Raji (cell line): Measurements from ENCODE around the gene NIT1.

ENCODE experiments used
- POLR2A ChIP-seq: IDR thresholded peaks from 2 replicates; pipeline ENCODE4 v1.6.1; 2011; ENCODE audit warnings: low read depth, low read length, control low read depth; ENCODE audit not compliant: insufficient read depth

The NIT1 gene, protein sequence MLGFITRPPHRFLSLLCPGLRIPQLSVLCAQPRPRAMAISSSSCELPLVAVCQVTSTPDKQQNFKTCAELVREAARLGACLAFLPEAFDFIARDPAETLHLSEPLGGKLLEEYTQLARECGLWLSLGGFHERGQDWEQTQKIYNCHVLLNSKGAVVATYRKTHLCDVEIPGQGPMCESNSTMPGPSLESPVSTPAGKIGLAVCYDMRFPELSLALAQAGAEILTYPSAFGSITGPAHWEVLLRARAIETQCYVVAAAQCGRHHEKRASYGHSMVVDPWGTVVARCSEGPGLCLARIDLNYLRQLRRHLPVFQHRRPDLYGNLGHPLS

DNA sequence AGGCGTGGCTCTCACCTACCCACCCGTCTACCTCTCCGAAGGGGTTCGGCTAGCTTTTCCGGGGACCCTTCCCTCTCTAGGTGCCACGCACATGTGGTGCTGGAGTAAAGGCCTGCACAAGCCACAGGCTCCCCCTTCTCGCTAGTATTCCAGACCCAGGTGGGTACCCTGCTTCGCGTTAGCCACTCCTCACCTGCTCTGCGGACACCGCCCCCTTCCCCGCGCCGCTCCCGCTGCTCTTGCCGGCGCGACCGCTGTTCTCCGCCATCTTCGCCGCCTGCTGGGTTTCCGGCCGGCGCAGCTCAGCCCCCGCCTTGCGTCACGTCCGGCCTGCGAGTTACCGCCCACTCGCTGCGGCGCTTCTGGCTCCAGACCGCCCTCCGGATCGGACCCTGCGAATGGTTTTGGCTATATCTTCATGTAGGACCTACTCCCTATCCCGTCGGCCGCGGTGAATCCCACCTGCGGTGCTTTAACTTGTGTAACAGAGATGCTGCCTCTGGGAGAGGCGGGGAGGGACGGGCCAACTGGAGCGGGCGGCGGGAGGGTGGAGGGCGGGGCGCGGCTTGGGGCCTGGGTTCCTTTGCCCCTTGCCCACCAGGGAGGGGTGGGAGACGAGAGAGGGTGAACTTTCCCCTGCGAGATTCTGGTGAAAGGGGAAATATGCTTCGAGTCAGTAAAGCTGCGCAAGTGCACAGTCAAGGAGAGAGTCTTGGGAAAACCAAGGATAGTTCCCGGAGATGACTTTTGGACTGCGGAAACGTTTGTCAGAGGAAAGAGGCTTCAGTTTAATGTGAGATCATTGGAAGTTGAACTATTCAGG, at the start of gene NIT1, which contains the start of gene PFDN2:
Gene NIT1, plus strand, starts transcription at position 347 of the 823 bp plus-strand sequence. Its CDS starts 72 bp downstream, at position 419.
Gene PFDN2, minus strand, starts transcription at position 279 of the 823 bp plus-strand sequence. Its CDS starts 11 bp downstream, at position 268.
- peak; percentile 95 for TF ChIP-seq POLR2A

DNA sequence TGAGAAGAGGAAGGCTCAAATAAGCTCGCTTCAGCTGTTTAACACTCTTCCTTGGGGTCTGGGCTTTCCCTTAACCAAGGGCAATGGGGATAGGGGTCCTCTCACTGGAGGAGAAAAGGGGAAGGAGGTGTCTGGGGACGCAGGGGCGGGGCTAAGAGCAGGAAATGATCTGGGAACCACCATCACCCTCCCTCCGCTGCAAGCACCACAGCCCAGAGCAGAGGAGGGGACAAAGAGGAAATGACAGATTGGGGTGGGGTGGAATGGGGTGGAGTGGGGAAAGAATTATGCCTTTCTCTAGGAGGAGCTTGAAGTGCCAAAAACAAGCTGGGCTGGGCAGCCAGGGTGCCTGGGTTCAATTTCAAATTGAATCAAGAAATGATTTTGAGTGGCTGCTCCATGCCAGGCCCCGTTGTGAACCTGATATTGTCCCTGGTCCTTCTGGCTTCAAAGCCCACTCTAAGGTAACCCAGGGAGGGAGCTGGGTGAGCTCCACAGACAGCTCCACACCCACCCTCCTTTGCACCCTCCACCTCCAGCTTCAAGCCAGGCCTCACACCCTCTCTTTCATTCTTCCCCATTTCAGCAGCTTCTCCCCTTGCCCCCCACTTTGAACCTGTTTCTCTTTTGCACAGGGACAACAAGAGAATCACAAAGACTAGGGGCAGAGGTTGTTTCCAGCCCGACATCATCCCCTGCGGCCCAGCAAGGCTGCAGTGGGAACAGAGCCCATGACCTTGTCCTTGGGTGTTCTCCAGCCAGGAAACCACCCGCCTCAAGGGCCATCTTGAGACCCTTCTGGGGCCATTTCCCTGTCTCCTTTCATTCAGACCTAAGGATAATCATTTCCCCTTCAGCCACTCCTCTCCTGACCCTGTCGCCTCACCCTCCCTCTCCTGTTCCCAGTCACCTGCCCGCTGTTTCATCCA, 49.3 kb upstream of the NIT1 start:
- TF ChIP-seq POLR2A, result peak; percentile 52

DNA sequence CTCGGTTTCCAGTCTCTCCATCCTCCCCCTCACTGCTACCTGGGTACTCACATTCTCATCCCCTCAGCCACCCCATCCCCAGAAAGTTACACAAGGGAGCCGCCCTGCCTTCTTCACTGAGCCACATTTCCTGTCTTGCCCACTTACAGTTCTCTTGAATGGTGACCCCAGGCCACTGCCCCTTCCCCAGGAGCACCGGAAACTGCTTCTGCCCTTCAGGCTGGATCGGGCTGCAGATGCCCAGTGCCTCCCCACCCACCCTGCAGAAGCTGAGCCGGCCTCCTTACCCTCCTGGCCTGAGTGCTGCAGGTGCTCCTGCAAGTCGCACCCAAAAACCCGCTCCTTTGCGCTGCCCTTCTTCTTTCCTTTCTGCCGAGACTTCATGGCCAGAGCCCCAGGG, 48.7 kb upstream of the NIT1 start:
- no peak for TF ChIP-seq POLR2A

DNA sequence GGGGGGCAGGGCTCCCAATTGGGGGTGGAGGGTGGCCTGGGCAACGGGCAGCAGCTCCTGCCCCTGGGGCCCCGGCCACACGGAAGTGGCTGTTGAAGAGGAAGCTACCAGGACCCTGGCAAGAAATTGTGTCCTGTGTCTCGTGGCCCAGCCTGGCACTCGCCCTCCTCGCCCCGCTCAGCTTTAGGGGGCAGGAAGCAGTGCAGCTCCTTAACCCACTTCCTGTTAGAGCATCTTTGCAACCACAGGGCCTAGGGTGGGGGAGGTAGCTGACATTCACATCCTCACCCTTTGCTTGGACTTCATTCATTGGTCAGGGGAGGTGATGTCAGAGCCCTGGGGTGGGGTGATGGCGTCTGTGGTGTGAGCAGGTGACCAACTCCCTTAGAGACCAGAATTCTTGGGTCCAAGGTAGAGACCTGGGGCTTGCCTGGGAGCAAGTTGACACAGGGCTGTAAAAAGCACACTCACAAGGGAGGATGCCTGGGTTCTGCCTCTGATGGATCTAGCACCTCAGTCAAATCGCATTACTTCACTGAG, 48.1 kb upstream of the NIT1 start, which contains the start of gene ARHGAP30:
Gene ARHGAP30, minus strand, starts transcription at position 161 of the 540 bp plus-strand sequence. CDS start 267 bp downstream, outside the sequence.
- peak; percentile 96 for TF ChIP-seq POLR2A

DNA sequence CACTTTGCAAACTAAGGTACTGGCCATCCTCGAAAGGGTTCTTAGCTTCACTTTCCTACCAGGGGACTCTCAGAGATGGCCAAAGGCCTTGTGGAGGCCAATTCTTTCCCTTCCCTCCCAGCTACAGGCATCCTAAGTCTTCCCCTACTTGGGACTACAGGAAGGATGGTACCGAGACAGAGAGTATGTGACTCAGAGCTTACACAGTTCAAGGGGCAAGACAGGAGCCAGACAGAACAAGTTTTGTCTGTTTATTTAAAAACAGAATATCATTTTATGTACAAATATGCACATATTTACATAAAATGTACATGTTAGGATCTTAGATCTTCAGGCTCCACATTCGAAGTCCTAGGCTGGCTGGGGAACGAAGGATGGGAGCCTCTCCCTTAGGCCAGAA, 47.1 kb upstream of the NIT1 start:
- TF ChIP-seq POLR2A, result no peak

DNA sequence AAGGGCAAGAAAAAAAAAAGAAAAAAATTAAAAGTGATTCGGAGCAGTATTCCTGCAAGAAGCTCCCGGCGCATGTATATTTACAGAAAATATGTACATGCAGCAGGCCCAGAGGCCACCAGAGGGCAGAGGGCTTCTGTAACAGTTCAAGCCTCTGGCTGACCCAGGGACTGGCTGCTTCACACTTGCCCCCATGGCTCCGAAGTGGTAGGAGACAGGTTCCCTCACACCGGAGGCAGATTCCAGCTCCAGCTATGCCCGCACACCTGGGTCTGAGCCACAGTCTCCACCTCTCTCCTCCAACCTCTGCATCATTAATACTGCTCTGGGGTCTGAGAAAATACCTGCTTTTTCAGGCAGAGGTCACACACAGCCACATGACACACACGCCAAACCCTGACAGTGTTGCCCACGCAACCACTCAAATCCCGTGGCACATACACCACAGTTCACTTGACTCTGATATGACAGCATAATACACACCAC, 46.0 kb upstream of the NIT1 start:
- TF ChIP-seq POLR2A, result no peak

DNA sequence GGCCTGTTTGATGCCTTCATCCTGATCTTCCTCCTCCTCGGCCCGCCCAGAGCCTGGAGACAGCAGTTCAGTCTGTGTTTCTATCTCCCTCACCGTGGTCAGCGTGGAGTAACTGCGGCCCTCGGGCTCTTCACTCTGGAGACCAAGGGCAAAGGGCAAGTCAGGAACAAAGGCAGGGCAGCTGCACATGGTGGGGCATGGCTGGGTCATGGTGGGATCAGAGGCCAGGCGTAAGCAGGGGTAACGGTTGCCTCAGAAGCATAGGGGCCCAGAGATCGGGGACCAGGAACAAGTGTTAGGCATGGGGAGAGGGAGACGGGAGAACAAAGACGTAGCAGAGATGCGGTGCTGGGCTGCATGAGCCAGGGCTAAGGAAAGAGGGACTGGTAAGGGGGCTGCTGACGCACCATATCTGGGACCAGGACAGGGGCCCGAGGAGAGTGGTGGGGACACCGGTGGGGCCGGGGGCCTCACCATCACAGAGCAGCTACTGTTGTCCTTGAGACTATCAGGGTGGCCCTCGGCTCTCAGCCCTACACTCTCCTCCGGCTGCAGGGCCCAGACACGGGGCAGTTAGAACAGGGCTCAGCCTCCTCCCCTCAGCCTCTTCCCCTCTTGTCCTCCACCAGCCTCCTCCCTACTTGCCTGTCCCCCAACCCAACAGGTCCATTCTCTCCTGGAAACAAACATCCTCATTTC, 45.0 kb upstream of the NIT1 start:
- TF ChIP-seq POLR2A, result no peak

DNA sequence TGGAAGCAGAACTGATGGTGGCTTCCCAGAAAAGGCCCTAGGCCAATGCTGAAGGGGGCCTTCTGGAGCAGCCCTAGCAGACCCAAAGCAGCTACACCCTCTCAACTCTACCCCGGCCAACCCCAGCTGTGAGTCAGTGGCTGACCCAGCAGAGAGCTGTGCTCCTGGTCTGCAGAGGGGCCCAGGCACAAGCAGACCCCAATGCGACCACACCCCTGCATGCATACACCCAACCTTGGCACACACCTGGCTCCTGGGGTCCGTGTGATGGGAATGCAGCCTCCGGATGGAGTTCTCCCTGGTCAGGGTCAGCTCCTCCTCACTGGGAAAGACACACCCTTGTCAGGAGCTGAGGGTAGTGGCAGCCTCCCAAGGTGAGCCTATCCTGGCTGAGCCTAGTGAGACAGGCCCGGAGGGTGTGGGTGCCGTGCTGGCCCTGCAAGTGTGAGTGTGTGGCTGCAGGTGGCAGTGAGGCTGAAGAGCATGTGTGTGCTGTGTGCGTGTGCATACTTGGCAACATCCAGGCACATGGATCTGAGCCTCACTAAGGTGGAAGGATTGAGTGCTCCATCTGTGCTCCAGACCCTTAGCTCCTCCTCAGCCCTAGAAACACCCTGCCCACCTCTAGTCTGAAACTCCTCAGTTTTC, 44.3 kb upstream of the NIT1 start:
- TF ChIP-seq POLR2A, result no peak

DNA sequence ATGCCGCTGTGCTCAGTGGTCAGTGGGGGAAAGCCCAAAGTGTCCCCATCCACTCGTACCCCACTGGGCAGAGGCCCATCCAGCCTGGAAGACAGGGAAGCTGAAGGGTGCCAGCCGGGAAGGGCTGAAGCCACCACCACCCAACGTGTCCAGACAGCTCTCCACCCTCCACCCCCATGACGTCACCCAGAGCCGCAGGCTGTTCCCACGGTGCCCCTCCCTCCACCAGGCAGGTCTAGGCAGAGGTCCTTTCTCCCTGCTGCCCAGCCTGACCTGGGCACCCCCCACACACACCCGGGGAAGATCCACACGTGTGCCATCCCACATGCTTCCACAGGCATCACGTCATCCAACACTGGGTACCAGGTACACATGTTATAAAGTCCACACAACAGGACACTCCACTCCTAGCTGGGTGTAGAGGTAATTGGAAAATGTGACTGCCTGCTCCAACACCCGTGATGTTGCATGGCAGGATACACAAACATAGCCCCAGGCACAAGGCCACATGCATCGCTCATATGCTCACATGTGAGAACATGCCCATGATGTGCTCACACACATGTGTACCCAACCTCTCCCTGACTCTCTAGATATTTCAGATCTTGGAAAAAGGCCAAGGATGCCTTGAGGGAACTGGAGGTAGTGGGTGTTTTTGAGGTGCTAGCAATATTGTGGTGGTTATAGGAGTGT, 43.1 kb upstream of the NIT1 start:
- no peak for TF ChIP-seq POLR2A

DNA sequence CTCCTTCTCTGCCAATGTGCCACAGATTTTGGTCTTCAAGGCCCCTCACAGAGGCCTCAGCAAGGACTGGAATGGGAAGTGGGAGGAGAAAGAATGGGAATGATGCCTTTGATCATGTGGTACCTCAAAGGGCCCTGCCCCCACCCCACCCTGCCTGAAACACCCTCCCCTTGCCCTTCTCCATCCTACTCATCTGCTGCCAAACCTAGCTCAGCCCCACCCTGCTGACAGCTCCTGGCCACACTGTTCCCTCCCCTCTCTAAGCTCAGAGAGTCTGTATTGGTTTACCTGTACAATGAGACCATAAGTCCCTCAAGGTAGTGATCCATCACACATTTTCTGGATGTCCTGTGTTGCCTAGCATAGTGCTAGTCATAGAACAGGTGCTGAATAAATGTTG, 41.5 kb upstream of the NIT1 start:
- no peak for TF ChIP-seq POLR2A

DNA sequence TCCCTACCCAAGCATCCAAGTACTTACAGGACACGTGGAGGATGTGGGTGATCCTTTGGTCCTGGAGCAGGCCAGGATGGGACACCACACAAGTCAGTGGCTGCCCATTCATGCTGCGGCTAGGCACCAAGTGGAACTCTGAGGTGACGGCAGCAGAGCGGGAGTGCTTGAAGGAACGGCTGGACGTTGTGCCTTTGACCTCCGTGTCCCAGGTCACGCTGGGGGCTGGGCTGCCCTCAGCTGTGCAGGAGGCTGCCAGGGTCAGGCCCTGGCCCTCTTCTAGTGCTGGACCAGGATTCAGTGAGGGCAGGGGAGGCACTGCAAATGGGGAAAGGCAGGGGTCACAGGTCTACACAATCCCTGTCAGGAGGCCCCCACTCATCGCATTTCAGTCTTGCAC, 40.5 kb upstream of the NIT1 start:
- no peak for TF ChIP-seq POLR2A

DNA sequence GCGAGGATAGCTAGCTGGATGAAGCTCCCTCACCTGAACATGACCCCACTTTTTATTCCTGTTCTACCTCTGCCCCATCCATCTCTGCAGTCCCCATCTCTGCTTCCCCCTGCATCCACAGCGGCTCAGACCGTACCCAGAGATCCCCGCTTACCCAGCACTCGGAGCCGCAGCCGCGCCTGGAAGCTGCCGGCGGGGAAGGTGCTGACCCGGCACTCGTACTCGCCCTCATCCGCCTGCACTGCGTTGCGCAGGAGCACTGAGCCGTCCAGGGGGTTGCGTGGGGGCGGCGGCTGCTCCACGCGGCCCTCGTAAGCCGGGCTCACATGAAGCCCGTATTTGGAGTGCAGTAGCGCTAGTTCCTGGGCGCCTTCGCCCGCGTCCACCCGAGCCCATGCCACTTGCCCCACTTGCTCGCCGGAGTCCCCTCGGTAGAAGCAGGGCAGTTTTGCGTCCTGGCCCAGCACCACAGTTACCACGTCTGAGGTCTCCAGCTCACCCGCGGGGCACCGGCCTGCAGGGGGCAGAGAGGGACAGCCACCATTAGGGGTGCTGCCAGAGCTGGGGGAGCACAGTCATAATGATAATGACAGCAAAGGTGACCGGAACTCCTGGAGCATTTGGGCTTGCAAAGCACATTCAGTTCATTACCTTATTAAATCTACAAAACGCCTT, 38.3 kb upstream of the NIT1 start:
- TF ChIP-seq POLR2A, result no peak
